ENCODE results near the gene OBSCN. TPM values are rescaled to one million over a fixed set of nuclear protein-coding genes. Genes with fewer than 3 reads are reported as not detected.

The OBSCN gene
- total and polyA plus RNA-seq, 2 experiments from 2014 or later: 1.1 to 5.2 TPM

- Histone ChIP-seq H3K4me2 (ENCODE audit: unreplicated experiment) (no peak overlapping the region), H3K36me3 (ENCODE audit: low read depth) (no peaks in the 10 kb centered on the region), H3K9me3 (ENCODE audit: low read depth) (no peaks in the 10 kb centered on the region), H3K4me3 (no peak overlapping the region), H3K27me3 (replicated peaks; ENCODE audit: insufficient read depth) (no peaks in the 10 kb centered on the region), H3K4me1 (ENCODE audit: insufficient read depth) (no peaks in the 10 kb centered on the region), H3K9me2 (ENCODE audit: insufficient read depth) (no peaks in the 10 kb centered on the region), H3K79me2 (ENCODE audit: insufficient read depth) (no peaks in the 10 kb centered on the region), H3K9ac (no peak overlapping the region), H3K27ac (no peak overlapping the region), H4K20me1 (ENCODE audit: insufficient read depth) (no peaks in the 10 kb centered on the region), H2AFZ (no peak overlapping the region), H3F3A (ENCODE audit: insufficient read depth) (no peaks in the 10 kb centered on the region)
- in situ Hi-C loops (cut with MboI): no loop called here
- 81 to 87% methylated on average over 38 to 41 of the region's 45 CpGs for WGBS, 2 experiments (ENCODE audit: low coverage in 1 of 2, low lambda C conversion rate in 2 of 2, missing lambda C conversion rate in 2 of 2)
- TF ChIP-seq EZH2phosphoT487 (IDR thresholded peaks at IDR 0.05; ENCODE audit: insufficient read depth, low read depth) (no peak), EZH2 (IDR thresholded peaks at IDR 0.05; ENCODE audit: insufficient read depth, poor library complexity, severe bottlenecking) (no peak)
- no peak for DNase-seq
These were observed 152.0 kb downstream of the OBSCN start for GRCh38 chr1:228359613-228360532.

- H2AFZ ChIP-seq: no peak overlapping the region
- H3K9me3 ChIP-seq (ENCODE audit: low read depth): no peaks in the 10 kb centered on the region
- H3K9me2 ChIP-seq (ENCODE audit: insufficient read depth): no peaks in the 10 kb centered on the region
- no peaks in the 10 kb centered on the region for H4K20me1 ChIP-seq (ENCODE audit: insufficient read depth)
- TF ChIP-seq EZH2 (IDR thresholded peaks at IDR 0.05; ENCODE audit: insufficient read depth, poor library complexity, severe bottlenecking): no peak
- no peak for TF ChIP-seq EZH2phosphoT487 (IDR thresholded peaks at IDR 0.05; ENCODE audit: insufficient read depth, low read depth)
- H3K36me3 ChIP-seq (ENCODE audit: low read depth): no peaks in the 10 kb centered on the region
- H3K9ac ChIP-seq: no peak overlapping the region
- H3K79me2 ChIP-seq (ENCODE audit: insufficient read depth): no peaks in the 10 kb centered on the region
- H3K4me2 ChIP-seq (ENCODE audit: unreplicated experiment): no peak overlapping the region
- H3K27ac ChIP-seq: no peak overlapping the region
- H3K27me3 ChIP-seq (replicated peaks; ENCODE audit: insufficient read depth): no peaks in the 10 kb centered on the region; the same call in 1 of the 2 replicates
- H3K4me1 ChIP-seq (ENCODE audit: insufficient read depth): no peaks in the 10 kb centered on the region
- 72% methylated on average over 19 of the region's 19 CpGs for WGBS, 2 experiments (ENCODE audit: low coverage in 1 of 2, low lambda C conversion rate in 2 of 2, missing lambda C conversion rate in 2 of 2)
- in situ Hi-C loops (cut with MboI): no loop called here
- no peak overlapping the region for H3K4me3 ChIP-seq
- no peaks in the 10 kb centered on the region for H3F3A ChIP-seq (ENCODE audit: insufficient read depth)
- no peak for DNase-seq
These were observed 152.9 kb downstream of the OBSCN start for GRCh38 chr1:228360533-228361313.

- Histone ChIP-seq H3K4me2 (ENCODE audit: unreplicated experiment) (no peak overlapping the region), H3K4me1 (ENCODE audit: insufficient read depth) (no peaks in the 10 kb centered on the region), H3K9ac (no peak overlapping the region), H4K20me1 (ENCODE audit: insufficient read depth) (no peaks in the 10 kb centered on the region), H3K9me3 (ENCODE audit: low read depth) (no peaks in the 10 kb centered on the region), H3K27ac (no peak overlapping the region), H3F3A (ENCODE audit: insufficient read depth) (no peaks in the 10 kb centered on the region), H3K36me3 (ENCODE audit: low read depth) (no peaks in the 10 kb centered on the region), H3K9me2 (ENCODE audit: insufficient read depth) (no peaks in the 10 kb centered on the region), H2AFZ (no peak overlapping the region), H3K79me2 (ENCODE audit: insufficient read depth) (no peaks in the 10 kb centered on the region), H3K4me3 (no peak overlapping the region), H3K27me3 (replicated peaks; ENCODE audit: insufficient read depth) (no peaks in the 10 kb centered on the region; the same call in 1 of the 2 replicates)
- DNase-seq: no peak
- TF ChIP-seq EZH2phosphoT487 (IDR thresholded peaks at IDR 0.05; ENCODE audit: insufficient read depth, low read depth): no peak
- TF ChIP-seq EZH2 (IDR thresholded peaks at IDR 0.05; ENCODE audit: insufficient read depth, poor library complexity, severe bottlenecking): no peak
- WGBS, 2 experiments (ENCODE audit: low coverage in 1 of 2, low lambda C conversion rate in 2 of 2, missing lambda C conversion rate in 2 of 2): 52 to 63% methylated on average over 20 to 26 of the region's 26 CpGs
- in situ Hi-C loops (cut with MboI): no loop called here
These were observed 153.7 kb downstream of the OBSCN start for GRCh38 chr1:228361314-228362140.
